Mesothelial cell of epicardium (in vitro differentiated cells): ENCODE measurements around the gene HOMEZ. TPM values are rescaled to one million over a fixed set of nuclear protein-coding genes. Genes with fewer than 3 reads are reported as not detected.

Experiments
- DNase-seq, 2 experiments: peaks; one replicate each; pipeline ENCODE4 v3.0.0; 2021; ENCODE audit warnings: low spot score in 2 of 2; ENCODE audit not compliant: unreplicated experiment in 2 of 2
- H3K27ac Mint-ChIP-seq: 2 replicates; pipeline ENCODE4 v1.8.0; 2021; ENCODE audit warnings: mixed read lengths
- H3K27me3 Mint-ChIP-seq: 2 replicates; pipeline ENCODE4 v1.8.0; 2021; ENCODE audit warnings: low read depth, mixed read lengths
- H3K36me3 Mint-ChIP-seq: 2 replicates; pipeline ENCODE4 v1.8.0; 2021; ENCODE audit warnings: mixed read lengths
- H3K4me1 Mint-ChIP-seq: 2 replicates; pipeline ENCODE4 v1.8.0; 2021; ENCODE audit warnings: mixed read lengths
- H3K4me3 Mint-ChIP-seq: 2 replicates; pipeline ENCODE4 v1.8.0; 2021; ENCODE audit warnings: mild to moderate bottlenecking, moderate library complexity, mixed read lengths
- H3K9me3 Mint-ChIP-seq: 2 replicates; pipeline ENCODE4 v1.8.0; 2021; ENCODE audit warnings: mixed read lengths
- CTCF ChIP-seq: fragments of 200-600 bp; sonication (generic); IDR thresholded peaks from one replicate; pipeline ENCODE4 v1.5.0; 2021; ENCODE audit warnings: antibody characterized with exemption; ENCODE audit not compliant: unreplicated experiment
- total RNA-seq: library from RNA; stranded (reverse); gene quantifications from 3 replicates; pipeline ENCODE4 v1.2.1, GENCODE V29; 2021

HOMEZ gene
- total RNA-seq, 1 donor from 2014 or later: 14.4 TPM

DNA sequence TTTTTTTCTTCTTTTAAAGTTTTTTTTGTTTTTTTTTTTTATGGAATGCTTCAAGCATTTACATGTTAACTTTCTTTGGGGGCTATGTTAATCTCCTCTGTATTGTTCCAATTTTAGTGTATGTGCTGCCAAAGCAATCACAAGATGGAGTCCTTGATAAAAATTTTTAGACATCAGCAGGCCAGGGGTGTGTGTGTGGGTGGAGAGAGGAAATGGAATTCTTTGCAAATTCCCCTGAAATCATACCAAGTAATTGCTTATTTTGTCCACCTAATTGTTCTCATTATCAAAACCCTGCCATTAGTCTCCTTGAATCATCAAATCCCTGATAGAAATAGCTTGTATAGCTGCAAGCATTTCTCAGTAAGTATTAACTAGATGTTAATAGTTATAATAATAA, 26.5 kb downstream of the HOMEZ start:
- Mint-ChIP-seq H3K27ac (no peak overlapping the region), H3K27me3 (peaks cover 12% of the 10 kb centered on the region), H3K9me3 (no peaks in the 10 kb centered on the region), H3K4me3 (no peak overlapping the region), H3K4me1 (no peaks in the 10 kb centered on the region), H3K36me3 (no peaks in the 10 kb centered on the region)
- no peak for TF ChIP-seq CTCF
- no peak for DNase-seq

GRCh38 chr14:23258256-23258655, 27.7 kb downstream of the HOMEZ start:
- no peak for DNase-seq
- H3K4me3 Mint-ChIP-seq: no peak overlapping the region
- no peak overlapping the region for H3K27ac Mint-ChIP-seq
- no peak for TF ChIP-seq CTCF
- no peaks in the 10 kb centered on the region for H3K9me3 Mint-ChIP-seq
- no peaks in the 10 kb centered on the region for H3K36me3 Mint-ChIP-seq
- H3K27me3 Mint-ChIP-seq: peaks cover 11% of the 10 kb centered on the region
- no peaks in the 10 kb centered on the region for H3K4me1 Mint-ChIP-seq

- TF ChIP-seq CTCF: no peak
- Mint-ChIP-seq H3K27ac (no peak overlapping the region), H3K4me3 (no peak overlapping the region), H3K4me1 (peaks cover 3% of the 10 kb centered on the region), H3K27me3 (peaks cover 6% of the 10 kb centered on the region), H3K36me3 (no peaks in the 10 kb centered on the region), H3K9me3 (no peaks in the 10 kb centered on the region)
- no peak for DNase-seq
Observed at GRCh38 chr14:23252420-23253333, 33.3 kb downstream of the HOMEZ start.

- H3K36me3 Mint-ChIP-seq: no peaks in the 10 kb centered on the region
- no peaks in the 10 kb centered on the region for H3K9me3 Mint-ChIP-seq
- H3K4me3 Mint-ChIP-seq: no peak overlapping the region
- no peak for TF ChIP-seq CTCF
- peaks cover 6% of the 10 kb centered on the region for H3K27me3 Mint-ChIP-seq
- H3K4me1 Mint-ChIP-seq: peaks cover 3% of the 10 kb centered on the region
- H3K27ac Mint-ChIP-seq: no peak overlapping the region
- no peak for DNase-seq
Observed at GRCh38 chr14:23252006-23252405, 33.9 kb downstream of the HOMEZ start.

DNA sequence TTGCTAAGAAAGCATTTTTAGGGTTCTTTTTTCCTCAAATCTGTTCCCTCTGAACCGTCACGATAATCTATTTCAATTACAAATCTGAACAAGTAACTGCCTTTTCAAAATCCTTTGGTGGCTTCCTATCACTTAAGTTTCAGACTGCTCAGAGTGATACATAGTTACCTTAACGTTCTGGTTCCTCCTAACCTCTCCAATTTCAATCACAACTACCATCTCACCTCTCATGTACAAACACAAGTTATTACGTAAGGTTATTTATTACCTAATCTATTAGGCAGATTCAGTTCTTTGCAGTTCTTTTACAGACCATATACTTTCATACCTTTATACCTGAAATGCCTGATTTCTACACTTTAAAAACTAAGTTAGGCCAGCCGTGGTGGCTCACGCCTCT, 36.1 kb downstream of the HOMEZ start:
- Mint-ChIP-seq H3K9me3 (no peaks in the 10 kb centered on the region), H3K36me3 (no peaks in the 10 kb centered on the region), H3K4me3 (no peak overlapping the region), H3K27ac (no peak overlapping the region), H3K4me1 (peaks cover 3% of the 10 kb centered on the region), H3K27me3 (peaks cover 6% of the 10 kb centered on the region)
- no peak for DNase-seq
- TF ChIP-seq CTCF: no peak
